Tibial nerve (tissue), 3 donors: ENCODE measurements around the gene C16orf54.

Source experiments
- POLR2A ChIP-seq, 2 donors: fragments of 450-650 bp; IDR thresholded peaks; one replicate each; pipeline ENCODE4 v1.6.1; 2017; ENCODE audit warnings: antibody characterized with exemption in 2 of 2, mild to moderate bottlenecking in 2 of 2, moderate library complexity in 2 of 2
- TF ChIP-seq, protein P1 (sequence below), 5 experiments: fragments of 200-600 bp in 3 of 5; fragments of 450-650 bp in 2 of 5; sonication (generic) in 3 of 5; IDR thresholded peaks; one replicate each; pipeline ENCODE4 v1.5.1; 2016 to 2019; ENCODE audit warnings: antibody characterized with exemption in 5 of 5, mild to moderate bottlenecking in 3 of 5, moderate library complexity in 2 of 5

DNA sequence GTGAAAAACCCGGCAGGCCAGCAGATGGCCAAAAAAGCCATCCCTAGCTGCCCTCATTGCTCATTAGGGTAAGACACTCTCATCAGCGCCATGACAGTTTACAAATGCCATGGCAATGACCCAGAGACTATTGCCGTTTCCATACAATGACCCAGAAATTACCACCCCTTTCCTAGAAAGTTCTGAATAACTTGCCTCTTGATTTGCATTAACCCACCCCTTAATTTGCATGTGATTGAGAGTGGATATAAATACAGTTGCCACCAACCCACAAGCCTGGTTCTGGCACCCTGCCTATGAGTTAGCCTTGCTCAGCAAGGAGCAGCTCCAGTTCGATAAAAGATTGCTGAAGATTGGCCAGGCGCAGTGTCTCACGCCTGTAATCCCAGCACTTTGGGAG lies 16.1 kb upstream of the C16orf54 start:
- no peak for TF ChIP-seq POLR2A (IDR thresholded peaks at IDR 0.05)
- TF ChIP-seq, protein P1, sequence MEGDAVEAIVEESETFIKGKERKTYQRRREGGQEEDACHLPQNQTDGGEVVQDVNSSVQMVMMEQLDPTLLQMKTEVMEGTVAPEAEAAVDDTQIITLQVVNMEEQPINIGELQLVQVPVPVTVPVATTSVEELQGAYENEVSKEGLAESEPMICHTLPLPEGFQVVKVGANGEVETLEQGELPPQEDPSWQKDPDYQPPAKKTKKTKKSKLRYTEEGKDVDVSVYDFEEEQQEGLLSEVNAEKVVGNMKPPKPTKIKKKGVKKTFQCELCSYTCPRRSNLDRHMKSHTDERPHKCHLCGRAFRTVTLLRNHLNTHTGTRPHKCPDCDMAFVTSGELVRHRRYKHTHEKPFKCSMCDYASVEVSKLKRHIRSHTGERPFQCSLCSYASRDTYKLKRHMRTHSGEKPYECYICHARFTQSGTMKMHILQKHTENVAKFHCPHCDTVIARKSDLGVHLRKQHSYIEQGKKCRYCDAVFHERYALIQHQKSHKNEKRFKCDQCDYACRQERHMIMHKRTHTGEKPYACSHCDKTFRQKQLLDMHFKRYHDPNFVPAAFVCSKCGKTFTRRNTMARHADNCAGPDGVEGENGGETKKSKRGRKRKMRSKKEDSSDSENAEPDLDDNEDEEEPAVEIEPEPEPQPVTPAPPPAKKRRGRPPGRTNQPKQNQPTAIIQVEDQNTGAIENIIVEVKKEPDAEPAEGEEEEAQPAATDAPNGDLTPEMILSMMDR (IDR thresholded peaks at IDR 0.05), result no peak
